Skeletal muscle satellite cell (primary cell): ENCODE results near the gene RPS14.

ENCODE experiments used
- H3K27me3 ChIP-seq: 2 replicates; pipeline ENCODE4 v1.7.0; 2013; ENCODE audit warnings: low read length; ENCODE audit not compliant: control insufficient read depth, insufficient read depth
- H3K36me3 ChIP-seq: 2 replicates; pipeline ENCODE4 v1.7.0; 2013; ENCODE audit warnings: mild to moderate bottlenecking, control low read depth, low read length; ENCODE audit not compliant: insufficient read depth
- H3K4me1 ChIP-seq: 2 replicates; pipeline ENCODE4 v1.7.0; 2013; ENCODE audit warnings: low read length; ENCODE audit not compliant: control insufficient read depth, insufficient read depth
- H3K4me2 ChIP-seq: 2 replicates; pipeline ENCODE4 v1.7.0; 2013; ENCODE audit warnings: mild to moderate bottlenecking, low read length
- H3K4me3 ChIP-seq: 2 replicates; pipeline ENCODE4 v1.7.0; 2013; ENCODE audit warnings: low read length
- H3K9ac ChIP-seq: 2 replicates; pipeline ENCODE4 v1.7.0; 2013; ENCODE audit warnings: mild to moderate bottlenecking, low read depth, low read length, moderate library complexity
- H3K9me3 ChIP-seq: replicated peaks from 2 replicates; pipeline ENCODE4 v1.7.0; 2013; ENCODE audit warnings: mild to moderate bottlenecking, control low read depth, low read length

Gene RPS14

DNA sequence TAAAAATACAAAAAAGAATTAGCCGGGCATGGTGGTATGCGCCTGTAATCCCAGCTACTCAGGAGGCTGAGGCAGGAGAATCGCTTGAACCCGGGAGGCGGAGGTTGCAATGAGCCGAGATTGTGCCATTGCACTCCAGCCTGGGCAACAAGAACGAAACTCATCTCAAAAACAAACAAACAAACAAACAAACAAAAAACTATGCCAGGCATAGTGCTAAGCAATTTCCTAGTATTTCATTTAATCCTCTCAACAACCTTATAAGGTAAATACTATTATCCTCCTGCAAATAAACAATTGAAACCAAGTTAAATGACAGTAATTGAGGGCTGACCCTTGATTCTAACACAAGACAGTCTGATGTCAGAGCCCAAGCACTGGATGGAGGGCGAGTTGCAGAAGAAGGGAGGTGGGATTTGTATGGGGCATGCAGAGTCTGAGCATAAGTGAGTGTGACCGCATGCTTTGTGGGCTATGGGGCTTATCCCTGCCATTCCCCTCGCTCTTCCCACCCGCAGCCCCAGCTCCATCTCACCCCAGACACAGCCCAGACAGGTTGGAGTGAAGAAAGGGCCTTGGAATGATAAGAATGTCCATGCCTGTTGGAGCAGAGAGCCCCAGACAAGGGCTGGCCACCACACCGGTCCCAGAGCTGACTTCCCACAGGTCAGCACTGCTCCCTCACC lies 24.3 kb upstream of the RPS14 start:
- H3K4me3 ChIP-seq, result no peak overlapping the region
- H3K36me3 ChIP-seq, result no peaks in the 10 kb centered on the region
- H3K9ac ChIP-seq, result peak overlapping the region; percentile 83
- peaks cover 61% of the 10 kb centered on the region for H3K4me1 ChIP-seq
- H3K27me3 ChIP-seq, result no peaks in the 10 kb centered on the region
- H3K4me2 ChIP-seq, result no peak overlapping the region
- H3K9me3 ChIP-seq, result no peaks in the 10 kb centered on the region

DNA sequence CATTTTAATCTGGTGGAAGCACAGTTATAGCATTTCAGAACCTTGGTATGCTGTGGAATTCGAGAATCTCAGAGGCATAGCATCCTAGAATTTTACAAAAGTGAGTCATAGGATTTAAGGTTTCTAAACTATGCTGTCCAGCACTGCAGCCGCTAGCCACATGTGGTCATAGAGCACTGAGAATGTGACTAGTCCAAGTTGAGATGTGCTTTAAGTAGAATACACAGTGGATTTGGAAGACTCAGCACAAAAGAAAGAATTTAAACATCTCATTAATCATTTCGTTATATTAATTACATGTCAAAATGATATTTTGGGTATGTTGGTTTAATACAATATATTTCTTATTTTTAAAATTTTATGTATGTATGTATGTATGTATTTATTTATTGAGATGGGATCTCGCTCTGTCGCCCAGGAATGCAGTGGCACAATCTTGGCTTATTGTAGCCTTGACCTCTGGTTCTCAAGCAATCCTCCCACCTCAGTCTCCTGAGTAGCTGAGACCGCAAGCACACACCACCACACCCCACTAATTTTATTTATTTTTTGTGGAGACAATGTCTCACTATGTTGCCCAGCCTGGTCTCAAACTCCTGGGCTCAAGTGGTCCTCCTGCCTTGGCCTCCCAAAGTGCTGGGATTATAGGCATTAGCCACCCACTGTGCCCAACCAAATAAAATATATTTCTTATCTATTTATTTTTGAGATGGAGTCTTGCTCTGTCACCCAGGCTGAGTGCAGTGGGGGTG lies 20.4 kb upstream of the RPS14 start:
- Histone ChIP-seq H3K36me3 (no peaks in the 10 kb centered on the region), H3K4me3 (no peak overlapping the region)

DNA sequence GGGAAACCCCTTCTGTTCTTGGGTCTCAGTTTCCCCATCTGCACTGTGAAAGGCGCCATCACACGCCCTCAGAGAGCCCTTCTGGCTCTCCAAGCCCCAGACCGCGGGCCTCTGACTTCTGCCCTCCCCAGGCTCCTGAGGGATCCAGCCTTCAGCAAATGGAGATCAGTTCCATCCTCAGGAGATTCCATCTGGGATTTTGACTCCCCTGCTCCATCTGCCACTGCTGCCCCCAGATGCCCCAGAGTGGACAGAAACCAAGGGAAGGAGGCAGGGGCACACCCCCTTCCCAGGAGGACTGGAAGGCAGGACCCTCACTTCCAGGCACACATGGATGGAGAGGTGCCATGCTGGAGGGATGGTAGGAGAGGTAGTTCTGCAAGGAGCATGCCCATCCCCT lies 18.7 kb upstream of the RPS14 start:
- Histone ChIP-seq H3K4me2 (no peak overlapping the region), H3K4me1 (peaks cover 47% of the 10 kb centered on the region), H3K27me3 (no peaks in the 10 kb centered on the region), H3K36me3 (no peaks in the 10 kb centered on the region), H3K4me3 (no peak overlapping the region), H3K9me3 (no peaks in the 10 kb centered on the region), H3K9ac (no peak overlapping the region)

More for the DNA sequence above, 20.4 kb upstream of the RPS14 start:
- H3K9me3 ChIP-seq, result no peaks in the 10 kb centered on the region
- peak overlapping the region; percentile 10 for H3K4me2 ChIP-seq
- H3K9ac ChIP-seq, result peak overlapping the region; percentile 39
- H3K4me1 ChIP-seq, result peaks cover 54% of the 10 kb centered on the region
- no peaks in the 10 kb centered on the region for H3K27me3 ChIP-seq

- Histone ChIP-seq H3K4me2 (no peak overlapping the region), H3K4me3 (no peak overlapping the region), H3K27me3 (no peaks in the 10 kb centered on the region), H3K9me3 (no peaks in the 10 kb centered on the region), H3K4me1 (peaks cover 33% of the 10 kb centered on the region), H3K9ac (no peak overlapping the region), H3K36me3 (no peaks in the 10 kb centered on the region)
Measured at GRCh38 chr5:150465927-150466326, 16.4 kb upstream of the RPS14 start.

DNA sequence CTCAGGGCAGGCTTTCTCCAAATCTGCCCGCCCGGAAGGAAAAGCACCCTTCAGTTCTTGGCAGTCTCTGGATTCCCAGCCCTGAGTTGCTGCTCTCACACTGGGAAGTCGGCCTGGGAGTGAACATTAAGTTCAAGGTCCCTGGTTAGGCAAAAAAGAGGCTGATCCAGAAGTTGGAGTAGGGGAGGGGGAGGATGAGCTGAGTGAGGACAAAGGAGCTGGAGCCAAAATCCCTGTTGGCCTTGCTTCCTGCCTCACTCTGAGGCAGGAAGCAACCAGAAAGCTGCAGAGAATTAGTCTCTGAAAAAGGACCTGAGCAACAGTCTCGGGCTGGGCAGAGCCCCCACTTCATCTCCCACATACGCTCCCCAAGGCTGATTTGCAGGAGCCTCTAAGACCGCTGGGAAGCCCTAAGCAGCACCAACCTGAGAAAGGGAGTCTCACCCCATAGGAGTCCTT lies 15.0 kb upstream of the RPS14 start:
- H3K27me3 ChIP-seq, result no peaks in the 10 kb centered on the region
- H3K36me3 ChIP-seq, result no peaks in the 10 kb centered on the region
- H3K4me3 ChIP-seq, result no peak overlapping the region
- no peaks in the 10 kb centered on the region for H3K9me3 ChIP-seq
- H3K4me1 ChIP-seq, result peaks cover 23% of the 10 kb centered on the region
- no peak overlapping the region for H3K4me2 ChIP-seq
- H3K9ac ChIP-seq, result peak overlapping the region; percentile 37

DNA sequence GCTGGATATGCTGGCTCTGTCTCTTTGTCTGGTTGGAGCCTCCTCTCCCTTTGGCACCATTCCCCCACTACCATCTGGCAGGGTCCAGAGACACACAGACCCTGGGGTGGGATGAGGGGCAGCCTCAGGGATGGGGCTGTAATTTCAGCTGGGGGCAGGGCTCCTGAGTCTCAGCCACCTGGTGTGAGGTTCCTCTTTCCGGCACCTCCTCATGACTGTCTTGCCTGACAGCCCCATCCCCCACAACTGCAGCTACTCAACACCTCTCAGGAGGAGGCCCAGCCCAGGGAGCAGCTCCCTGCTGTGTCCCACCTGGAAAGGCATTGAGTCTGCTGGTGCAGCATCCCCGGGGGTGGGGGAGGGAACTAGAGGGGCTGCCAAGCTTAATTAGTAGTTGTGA lies 11.7 kb upstream of the RPS14 start:
- H3K27me3 ChIP-seq, result no peaks in the 10 kb centered on the region
- H3K4me2 ChIP-seq, result no peak overlapping the region
- no peak overlapping the region for H3K4me3 ChIP-seq
- no peaks in the 10 kb centered on the region for H3K36me3 ChIP-seq
- no peak overlapping the region for H3K9ac ChIP-seq
- peaks cover 16% of the 10 kb centered on the region for H3K4me1 ChIP-seq
- H3K9me3 ChIP-seq, result no peaks in the 10 kb centered on the region

DNA sequence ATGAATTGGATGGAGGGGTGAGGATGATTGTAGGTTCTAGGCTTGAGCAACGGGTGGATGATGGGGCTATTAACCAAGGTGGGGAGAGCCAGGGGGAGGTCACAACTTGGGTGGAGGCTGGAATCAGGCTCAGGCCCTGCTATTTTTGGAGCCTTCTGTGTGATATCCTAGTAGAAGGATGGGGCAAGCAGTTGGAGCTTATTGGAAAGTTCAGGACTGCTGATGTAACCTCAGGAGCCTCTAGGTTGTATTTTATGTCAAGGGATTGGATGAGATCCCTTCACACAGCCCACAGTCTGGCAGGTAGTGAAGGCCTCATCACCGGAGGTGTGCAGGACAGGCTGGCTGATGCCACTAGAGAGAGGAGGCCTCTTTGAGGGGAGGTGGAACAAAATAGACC lies 11.2 kb upstream of the RPS14 start:
- no peak overlapping the region for H3K4me2 ChIP-seq
- no peak overlapping the region for H3K4me3 ChIP-seq
- no peak overlapping the region for H3K9ac ChIP-seq
- no peaks in the 10 kb centered on the region for H3K27me3 ChIP-seq
- peaks cover 16% of the 10 kb centered on the region for H3K4me1 ChIP-seq
- no peaks in the 10 kb centered on the region for H3K9me3 ChIP-seq
- no peaks in the 10 kb centered on the region for H3K36me3 ChIP-seq

- H3K9me3 ChIP-seq, result no peaks in the 10 kb centered on the region
- H3K4me3 ChIP-seq, result peak overlapping the region; percentile 50
- peak overlapping the region; percentile 53 for H3K9ac ChIP-seq
- peak overlapping the region; percentile 72 for H3K4me2 ChIP-seq
- no peaks in the 10 kb centered on the region for H3K27me3 ChIP-seq
- no peaks in the 10 kb centered on the region for H3K36me3 ChIP-seq
- H3K4me1 ChIP-seq, result peaks cover 8% of the 10 kb centered on the region
Measured at GRCh38 chr5:150458802-150459557, 9.4 kb upstream of the RPS14 start.

DNA sequence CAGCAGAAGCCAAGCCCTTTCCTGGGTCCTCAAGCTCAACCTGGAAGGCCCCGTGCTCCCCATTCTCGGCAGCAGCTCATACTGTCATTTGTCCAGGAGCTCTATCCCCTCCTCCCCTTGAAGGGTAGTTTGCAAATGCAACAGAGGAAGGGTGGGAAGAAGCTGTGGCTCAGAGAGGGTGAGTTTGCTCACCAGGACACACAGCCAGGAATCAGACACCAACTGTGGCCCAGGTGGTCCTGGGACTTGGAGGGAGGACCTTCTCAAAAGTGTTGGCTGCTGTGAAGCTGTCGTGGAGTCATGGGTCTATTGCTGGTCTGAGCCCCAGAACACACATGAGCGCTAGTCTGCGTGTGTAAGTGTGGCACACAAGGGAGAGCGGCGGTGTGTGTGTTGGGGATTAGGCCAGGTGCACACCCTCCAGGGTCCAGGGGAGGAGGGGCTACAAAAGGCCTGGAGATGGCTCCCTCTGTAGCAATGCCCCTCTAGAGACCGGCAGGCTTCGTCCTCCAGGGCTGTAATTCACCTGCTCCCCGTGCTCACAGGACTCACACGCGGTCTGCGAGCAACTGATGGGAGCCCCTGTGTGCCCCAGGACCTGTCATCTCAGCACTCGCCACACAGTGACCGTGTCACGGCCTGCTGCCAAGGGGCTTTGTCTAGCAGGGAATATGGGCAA lies 8.2 kb upstream of the RPS14 start:
- H3K36me3 ChIP-seq, result no peaks in the 10 kb centered on the region
- H3K4me1 ChIP-seq, result peaks cover 8% of the 10 kb centered on the region
- no peak overlapping the region for H3K4me2 ChIP-seq
- no peaks in the 10 kb centered on the region for H3K27me3 ChIP-seq
- no peaks in the 10 kb centered on the region for H3K9me3 ChIP-seq
- H3K4me3 ChIP-seq, result no peak overlapping the region
- no peak overlapping the region for H3K9ac ChIP-seq

DNA sequence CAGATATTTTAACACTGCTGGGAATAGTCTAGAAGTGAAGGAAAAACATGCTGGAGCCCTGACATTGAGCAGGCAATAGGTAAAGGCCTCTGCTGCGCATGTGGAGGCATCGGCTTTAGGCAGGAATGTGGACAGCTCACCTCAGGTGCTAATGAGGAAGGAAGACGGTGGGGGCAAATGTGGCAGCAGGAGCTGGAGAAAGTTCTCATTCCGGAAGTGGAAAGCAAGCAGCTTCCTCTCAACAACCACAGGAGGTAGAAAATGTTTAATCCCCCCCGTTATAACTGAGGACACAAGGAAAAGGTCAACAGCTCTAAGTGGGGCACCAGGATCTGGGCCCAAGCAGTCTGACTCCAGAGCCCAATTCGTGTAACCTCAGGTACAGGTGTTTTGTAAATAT lies 7.6 kb upstream of the RPS14 start:
- no peak overlapping the region for H3K9ac ChIP-seq
- H3K27me3 ChIP-seq, result no peaks in the 10 kb centered on the region
- no peaks in the 10 kb centered on the region for H3K36me3 ChIP-seq
- no peak overlapping the region for H3K4me2 ChIP-seq
- peaks cover 8% of the 10 kb centered on the region for H3K4me1 ChIP-seq
- no peak overlapping the region for H3K4me3 ChIP-seq
- H3K9me3 ChIP-seq, result no peaks in the 10 kb centered on the region
